HEK293 (cell line): ENCODE measurements around the gene PCGF1.

ENCODE experiments used
- BCL6B ChIP-seq: fragments of 450-650 bp; formaldehyde crosslinking; IDR thresholded peaks from 2 replicates; pipeline ENCODE4 v1.5.1; 2017; ENCODE audit warnings: missing biosample characterization, missing genetic modification characterization
- INSM2 ChIP-seq: fragments of 450-650 bp; formaldehyde crosslinking; IDR thresholded peaks from 2 replicates; pipeline ENCODE4 v1.5.1; 2016; ENCODE audit warnings: missing biosample characterization, missing genetic modification characterization
- SP3 ChIP-seq: fragments of 450-650 bp; formaldehyde crosslinking; IDR thresholded peaks from 2 replicates; pipeline ENCODE4 v1.5.1; 2016; ENCODE audit warnings: missing biosample characterization, missing genetic modification characterization
- ZNF138 ChIP-seq: fragments of 450-650 bp; formaldehyde crosslinking; IDR thresholded peaks from 2 replicates; pipeline ENCODE4 v1.5.1; 2016; ENCODE audit warnings: missing biosample characterization, missing genetic modification characterization, borderline replicate concordance
- ZNF155 ChIP-seq: fragments of 450-650 bp; formaldehyde crosslinking; IDR thresholded peaks from 2 replicates; pipeline ENCODE4 v1.5.1; 2016; ENCODE audit warnings: missing biosample characterization, missing genetic modification characterization
- ZNF157 ChIP-seq: fragments of 450-650 bp; formaldehyde crosslinking; IDR thresholded peaks from 2 replicates; pipeline ENCODE4 v1.5.1; 2016; ENCODE audit warnings: missing biosample characterization, missing genetic modification characterization
- ZNF426 ChIP-seq: fragments of 450-650 bp; formaldehyde crosslinking; IDR thresholded peaks from 2 replicates; pipeline ENCODE4 v1.5.1; 2017; ENCODE audit warnings: missing biosample characterization, missing genetic modification characterization, mild to moderate bottlenecking, inconsistent platforms, moderate library complexity
- ZNF529 ChIP-seq: fragments of 450-650 bp; formaldehyde crosslinking; IDR thresholded peaks from 2 replicates; pipeline ENCODE4 v1.5.1; 2017; ENCODE audit warnings: missing genetic modification characterization, missing biosample characterization; ENCODE audit not compliant: insufficient replicate concordance
- ZNF624 ChIP-seq: fragments of 450-650 bp; formaldehyde crosslinking; IDR thresholded peaks from 2 replicates; pipeline ENCODE4 v1.5.1; 2017; ENCODE audit warnings: missing biosample characterization, missing genetic modification characterization

PCGF1 gene

GRCh38 chr2:74457129-74457548 lies 50.4 kb downstream of the PCGF1 start (continued):
- TF ChIP-seq BCL6B (tag by site-specific recombination) = no peak
- no peak for TF ChIP-seq ZNF138 (tag by site-specific recombination)
- no peak for TF ChIP-seq ZNF426
- no peak for TF ChIP-seq INSM2 (tag by site-specific recombination)
- TF ChIP-seq ZNF529 (tag by site-specific recombination) = no peak
- TF ChIP-seq SP3 (tag by site-specific recombination) = peak; percentile 47; the same call in 1 of the 2 replicates
- no peak for TF ChIP-seq ZNF155 (tag by site-specific recombination)
- TF ChIP-seq ZNF157 = no peak
- TF ChIP-seq ZNF624 = no peak
